CD4-positive, alpha-beta T cell treated with Interleukin-10 for 1 hour (primary cell): ENCODE measurements around the gene RTBDN.

Experiments used
- DNase-seq: peaks from one replicate; pipeline ENCODE4 v3.0.0-alpha.2; 2020

The RTBDN gene

DNA sequence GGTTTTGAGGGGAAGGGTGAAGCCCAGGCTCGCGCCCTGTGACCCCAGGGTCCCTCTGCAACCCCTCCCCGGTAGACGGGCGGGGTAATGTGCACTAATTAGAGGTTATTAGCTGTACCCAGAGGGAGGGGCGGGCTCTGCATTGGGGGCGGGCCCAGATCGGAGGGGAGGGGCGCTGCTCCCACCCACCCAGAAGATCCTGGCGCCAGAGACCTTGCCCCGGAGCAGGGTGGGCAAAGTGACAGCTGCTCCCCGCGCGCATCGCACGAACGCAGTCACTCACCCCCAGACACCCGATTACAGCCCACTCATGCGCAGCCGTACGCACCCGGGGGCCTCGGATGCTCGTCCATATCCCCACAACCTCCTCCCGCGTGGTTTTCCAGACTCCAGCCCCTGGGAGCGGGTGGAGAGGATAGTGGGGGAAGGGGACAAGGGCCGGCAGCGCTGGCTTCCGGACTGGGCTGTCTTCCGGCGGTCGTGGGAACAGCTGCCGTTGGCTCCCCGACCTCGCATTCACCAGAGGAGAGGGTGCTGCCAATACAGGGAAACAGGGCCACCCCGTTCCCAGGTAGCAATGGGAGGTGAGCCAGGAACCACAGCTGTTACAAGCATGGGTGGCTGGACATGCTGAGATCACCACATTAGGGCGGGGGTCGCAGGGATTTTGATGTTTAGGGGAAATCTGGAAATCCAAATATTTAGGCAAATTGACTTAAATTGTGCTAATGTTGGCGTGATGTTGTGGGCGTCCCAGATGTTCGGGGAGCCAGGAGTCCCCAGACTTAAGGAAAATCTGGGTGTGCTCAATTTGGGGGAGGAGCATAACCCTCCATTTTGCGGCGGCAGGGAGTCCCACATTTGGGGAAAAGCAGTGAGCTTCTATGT is 56.1 kb downstream of the RTBDN start:
- DNase-seq: peak; percentile 64

DNA sequence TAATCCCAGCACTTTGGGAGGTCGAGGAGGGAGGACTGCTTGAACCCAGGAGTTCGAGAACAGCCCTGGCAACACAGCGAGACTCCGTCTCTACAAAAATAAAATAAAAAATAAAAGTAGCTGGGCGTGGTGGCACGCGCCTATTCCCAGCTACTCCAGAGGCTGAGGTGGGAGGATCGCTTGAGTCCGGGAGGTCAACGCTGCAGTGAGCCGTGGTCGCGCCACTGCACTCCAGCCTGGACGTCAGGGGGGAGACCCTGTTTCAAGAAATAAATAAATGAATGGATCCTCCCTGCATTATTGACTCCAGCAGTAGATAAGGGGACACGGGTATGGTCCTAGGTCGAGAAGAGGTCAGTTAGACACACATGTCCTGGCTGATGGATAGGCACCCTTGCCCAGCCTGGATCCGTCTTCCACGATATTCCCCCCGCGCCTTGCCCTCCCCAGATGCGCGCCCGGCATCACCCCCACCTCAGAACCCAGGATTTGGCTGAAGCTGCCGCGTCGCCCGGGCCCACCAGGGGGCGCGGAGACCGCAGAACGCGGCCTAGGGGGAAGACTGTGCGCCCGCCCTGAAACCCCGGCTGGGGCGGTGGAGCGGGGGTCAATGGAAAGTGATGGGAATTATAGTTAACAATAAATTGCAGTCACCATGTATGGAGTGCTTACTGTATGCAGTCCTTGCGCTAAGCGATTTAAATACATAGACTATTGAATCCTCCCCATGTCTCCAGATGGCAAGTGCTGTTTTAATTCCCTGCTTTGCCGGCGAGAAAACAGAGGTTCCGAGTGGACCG is 57.0 kb downstream of the RTBDN start:
- peak; percentile 85 for DNase-seq
